ENCODE data around the gene TMEM131L.

TMEM131L gene

GRCh38 chr4:153655002-153655541 is 188.9 kb downstream of the TMEM131L start:
- Histone ChIP-seq H3K36me3 (ENCODE audit: insufficient read depth, low read length) (no peaks in the 10 kb centered on the region), H2AFZ (ENCODE audit: low read length) (no peak overlapping the region), H3K4me1 (ENCODE audit: insufficient read depth, low read length, poor library complexity, severe bottlenecking) (peaks cover 19% of the 10 kb centered on the region), H4K20me1 (ENCODE audit: insufficient read depth, low read length, poor library complexity, severe bottlenecking) (no peaks in the 10 kb centered on the region), H3K9me3 (ENCODE audit: insufficient read depth, low read depth, low read length) (no peaks in the 10 kb centered on the region), H3K79me2 (ENCODE audit: insufficient read depth, low read length) (no peaks in the 10 kb centered on the region), H3K27me3 (ENCODE audit: insufficient read depth, low read length, poor library complexity, severe bottlenecking) (no peaks in the 10 kb centered on the region), H3K9me2 (replicated peaks; ENCODE audit: low read depth, low read length) (no peaks in the 10 kb centered on the region), H3K9ac (ENCODE audit: low read depth, low read length, poor library complexity, severe bottlenecking) (no peak overlapping the region), H3K4me2 (ENCODE audit: low read depth, low read length, poor library complexity, severe bottlenecking) (no peak overlapping the region), H3K4me3 (ENCODE audit: low read length, poor library complexity, severe bottlenecking) (no peak overlapping the region), H3F3A (ENCODE audit: low read depth) (no peaks in the 10 kb centered on the region)
- TF ChIP-seq EZH2phosphoT487 (IDR thresholded peaks at IDR 0.05; ENCODE audit: borderline replicate concordance), result no peak
- TF ChIP-seq CTCF (conservative IDR thresholded peaks at IDR 0.05; ENCODE audit: low read length), result no peak

GRCh38 chr4:153655928-153656327 is 189.8 kb downstream of the TMEM131L start:
- H3F3A ChIP-seq (ENCODE audit: low read depth), result no peaks in the 10 kb centered on the region
- H3K4me3 ChIP-seq (ENCODE audit: low read length, poor library complexity, severe bottlenecking), result no peak overlapping the region
- no peaks in the 10 kb centered on the region for H3K79me2 ChIP-seq (ENCODE audit: insufficient read depth, low read length)
- peaks cover 15% of the 10 kb centered on the region for H3K4me1 ChIP-seq (ENCODE audit: insufficient read depth, low read length, poor library complexity, severe bottlenecking)
- no peaks in the 10 kb centered on the region for H4K20me1 ChIP-seq (ENCODE audit: insufficient read depth, low read length, poor library complexity, severe bottlenecking)
- TF ChIP-seq CTCF (conservative IDR thresholded peaks at IDR 0.05; ENCODE audit: low read length) (no peak), EZH2phosphoT487 (IDR thresholded peaks at IDR 0.05; ENCODE audit: borderline replicate concordance) (no peak)
- H3K27me3 ChIP-seq (ENCODE audit: insufficient read depth, low read length, poor library complexity, severe bottlenecking), result no peaks in the 10 kb centered on the region
- no peak overlapping the region for H2AFZ ChIP-seq (ENCODE audit: low read length)
- no peaks in the 10 kb centered on the region for H3K9me3 ChIP-seq (ENCODE audit: insufficient read depth, low read depth, low read length)
- no peaks in the 10 kb centered on the region for H3K9me2 ChIP-seq (replicated peaks; ENCODE audit: low read depth, low read length)
- H3K4me2 ChIP-seq (ENCODE audit: low read depth, low read length, poor library complexity, severe bottlenecking), result no peak overlapping the region
- H3K9ac ChIP-seq (ENCODE audit: low read depth, low read length, poor library complexity, severe bottlenecking), result no peak overlapping the region
- H3K36me3 ChIP-seq (ENCODE audit: insufficient read depth, low read length), result no peaks in the 10 kb centered on the region

- Histone ChIP-seq H4K20me1 (ENCODE audit: insufficient read depth, low read length, poor library complexity, severe bottlenecking) (no peaks in the 10 kb centered on the region), H3K36me3 (ENCODE audit: insufficient read depth, low read length) (no peaks in the 10 kb centered on the region), H3K27me3 (ENCODE audit: insufficient read depth, low read length, poor library complexity, severe bottlenecking) (no peaks in the 10 kb centered on the region), H3K9me3 (ENCODE audit: insufficient read depth, low read depth, low read length) (no peaks in the 10 kb centered on the region), H3K4me3 (ENCODE audit: low read length, poor library complexity, severe bottlenecking) (no peak overlapping the region), H3F3A (ENCODE audit: low read depth) (no peaks in the 10 kb centered on the region), H3K9me2 (replicated peaks; ENCODE audit: low read depth, low read length) (no peaks in the 10 kb centered on the region), H2AFZ (ENCODE audit: low read length) (no peak overlapping the region), H3K4me2 (ENCODE audit: low read depth, low read length, poor library complexity, severe bottlenecking) (no peak overlapping the region), H3K79me2 (ENCODE audit: insufficient read depth, low read length) (no peaks in the 10 kb centered on the region), H3K4me1 (ENCODE audit: insufficient read depth, low read length, poor library complexity, severe bottlenecking) (no peaks in the 10 kb centered on the region), H3K9ac (ENCODE audit: low read depth, low read length, poor library complexity, severe bottlenecking) (no peak overlapping the region)
- no peak for TF ChIP-seq EZH2phosphoT487 (IDR thresholded peaks at IDR 0.05; ENCODE audit: borderline replicate concordance)
- no peak for TF ChIP-seq CTCF (conservative IDR thresholded peaks at IDR 0.05; ENCODE audit: low read length)
Measured at GRCh38 chr4:153661215-153661822, 195.2 kb downstream of the TMEM131L start.
